OCI-LY7 (cell line): ENCODE data around the gene PTPRF. TPM values are rescaled to one million over a fixed set of nuclear protein-coding genes. Genes with fewer than 3 reads are reported as not detected.
"Not testable (repeated sequence)": the region's sequence is repeated elsewhere in the genome, so short reads cannot be mapped to it uniquely, and the experiment has no call there.

Source experiments
- BruUV-seq: library from RNA; stranded (reverse); fragments of 400-500 nt; replicated peaks from 2 replicates; lab custom pipeline; 2021; lab: Mats Ljungman, UMichigan
- CTCF ChIA-PET: fragments of 300-600 bp; sonication (Branson Sonifier 250); formaldehyde crosslinking; loops from one replicate; lab custom pipeline; 2022; ENCODE audit warnings: antibody characterized with exemption; ENCODE audit not compliant: unreplicated experiment; lab: Charles Lee
- POLR2A ChIA-PET: fragments of 300-600 bp; sonication (Branson Sonifier 250); formaldehyde crosslinking; loops from one replicate; lab custom pipeline; 2022; ENCODE audit warnings: antibody characterized with exemption; lab: Charles Lee
- DNase-seq: peaks from one replicate; pipeline ENCODE4 v3.0.0-alpha.2; 2015; ENCODE audit warnings: low spot score
- H2AFZ ChIP-seq: fragments of 200-600 bp; sonication (generic), shearing (Covaris generic); 2 replicates; pipeline ENCODE4 v1.6.1; 2014; ENCODE audit warnings: mild to moderate bottlenecking, antibody characterized with exemption, low read length, moderate library complexity
- H3K27ac ChIP-seq: fragments of 200-600 bp; sonication (generic); 2 replicates; pipeline ENCODE4 v1.5.1; 2014; ENCODE audit warnings: mixed run types, low read depth, mild to moderate bottlenecking, moderate library complexity, low read length, inconsistent platforms; ENCODE audit not compliant: poor library complexity, severe bottlenecking
- H3K36me3 ChIP-seq: fragments of 200-600 bp; sonication (generic); 2 replicates; pipeline ENCODE4 v1.6.1; 2014; ENCODE audit warnings: mild to moderate bottlenecking, antibody characterized with exemption, low read length, moderate library complexity, mixed read lengths; ENCODE audit not compliant: insufficient read depth
- H3K4me1 ChIP-seq: fragments of 200-600 bp; sonication (generic); 2 replicates; pipeline ENCODE4 v1.5.1; 2014; ENCODE audit warnings: mild to moderate bottlenecking, low read length; ENCODE audit not compliant: insufficient read depth, poor library complexity, severe bottlenecking
- H3K4me2 ChIP-seq: fragments of 200-600 bp; sonication (generic); 2 replicates; pipeline ENCODE4 v1.6.1; 2014; ENCODE audit warnings: mild to moderate bottlenecking, low read length
- H3K4me3 ChIP-seq: fragments of 200-600 bp; sonication (generic); 2 replicates; pipeline ENCODE4 v1.5.1; 2014; ENCODE audit warnings: mild to moderate bottlenecking, low read depth, low read length; ENCODE audit not compliant: poor library complexity, severe bottlenecking
- H3K79me2 ChIP-seq: fragments of 200-600 bp; sonication (generic); 2 replicates; pipeline ENCODE4 v1.6.1; 2016; ENCODE audit warnings: low read depth, mild to moderate bottlenecking, low read length, moderate library complexity, mixed read lengths; ENCODE audit not compliant: insufficient read depth
- H3K9me2 ChIP-seq: fragments of 200-600 bp; sonication (generic); 2 replicates; pipeline ENCODE4 v1.6.1; 2016; ENCODE audit warnings: mild to moderate bottlenecking, low read length, mixed read lengths; ENCODE audit not compliant: insufficient read depth
- H3K9me3 ChIP-seq: fragments of 200-600 bp; sonication (generic); 2 replicates; pipeline ENCODE4 v1.6.1; 2014; ENCODE audit warnings: mild to moderate bottlenecking, mixed run types, low read length, mixed read lengths
- H4K20me1 ChIP-seq: fragments of 200-600 bp; sonication (generic); 2 replicates; pipeline ENCODE4 v1.6.1; 2014; ENCODE audit warnings: mild to moderate bottlenecking, antibody characterized with exemption, low read length, moderate library complexity, mixed read lengths; ENCODE audit not compliant: insufficient read depth
- CTCF ChIP-seq: fragments of 200-600 bp; sonication (generic); conservative IDR thresholded peaks from 2 replicates; pipeline ENCODE4 v1.5.1; 2014; ENCODE audit warnings: mild to moderate bottlenecking, antibody characterized with exemption, low read length, moderate library complexity, mixed read lengths
- EZH2phosphoT487 ChIP-seq: fragments of 200-600 bp; sonication (generic); IDR thresholded peaks from 2 replicates; pipeline ENCODE4 v1.6.1; 2018; ENCODE audit warnings: low read depth, borderline replicate concordance, mild to moderate bottlenecking, mixed run types, antibody characterized with exemption, low read length, moderate library complexity, mixed read lengths
- intact Hi-C: fragments of 100-400 bp; cut with micrococcal nuclease; formaldehyde crosslinking; loops from one replicate; pipeline ENCODE4 v1.10.0; 2022; ENCODE audit not compliant: unreplicated experiment
- total RNA-seq, 2 experiments: library from RNA; depleted of rRNA in 1 of 2; stranded (reverse); fragments of >200 nt in 1 of 2; shearing (Covaris generic) in 1 of 2; gene quantifications; 2 replicates each; pipeline ENCODE4 v1.2.3, GENCODE V29; 2014 to 2022

PTPRF gene
- total RNA-seq, 2 experiments from 2014 or later, result 0.06 to 0.48 TPM

GRCh38 chr1:43639976-43640794 is 109.5 kb downstream of the PTPRF start:
- Histone ChIP-seq H3K9me2 (no peaks in the 10 kb centered on the region), H3K4me1 (no peaks in the 10 kb centered on the region), H3K79me2 (no peaks in the 10 kb centered on the region), H3K36me3 (no peaks in the 10 kb centered on the region), H3K4me2 (no peak overlapping the region), H2AFZ (no peak overlapping the region), H4K20me1 (no peaks in the 10 kb centered on the region), H3K9me3 (no peaks in the 10 kb centered on the region), H3K27ac (no peak overlapping the region), H3K4me3 (no peak overlapping the region)
- no TSS peak for BruUV-seq
- CTCF ChIA-PET, result no interaction called here
- no peak for TF ChIP-seq CTCF
- DNase-seq, result no peak
- intact Hi-C loops, result no loop called here
- POLR2A ChIA-PET, result interaction anchor here (0.5 to 0.7 kb wide), 2 partner anchors 9 to 264 kb away, joined by 3 to 4 read pairs; no protein-coding TSS in a partner anchor

DNA sequence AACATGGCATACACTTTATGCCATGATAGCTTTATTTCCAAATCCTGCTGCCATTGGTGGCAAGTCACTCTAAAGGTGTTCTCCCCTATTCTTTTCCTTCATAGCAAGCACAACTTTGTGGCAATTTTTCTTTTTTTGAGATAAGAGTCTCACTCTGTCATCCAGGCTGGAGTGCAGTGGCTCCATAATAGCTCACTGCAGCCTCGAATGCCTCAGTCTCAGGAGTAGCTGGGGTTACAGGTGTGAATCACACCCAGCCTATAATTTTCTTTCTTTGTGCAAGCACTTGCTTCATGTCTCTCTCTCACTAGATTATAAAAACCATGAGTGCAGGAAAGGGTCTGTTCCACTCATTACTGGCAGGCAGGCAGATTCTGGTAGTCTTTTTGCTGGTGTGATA is 113.9 kb downstream of the PTPRF start:
- H3K9me3 ChIP-seq, result no peaks in the 10 kb centered on the region
- no peak overlapping the region for H3K27ac ChIP-seq
- no peak overlapping the region for H3K4me2 ChIP-seq
- H3K79me2 ChIP-seq, result no peaks in the 10 kb centered on the region
- H3K4me1 ChIP-seq, result peaks cover 3% of the 10 kb centered on the region
- no TSS peak for BruUV-seq
- H2AFZ ChIP-seq, result no peak overlapping the region
- H4K20me1 ChIP-seq, result no peaks in the 10 kb centered on the region
- no peaks in the 10 kb centered on the region for H3K9me2 ChIP-seq
- DNase-seq, result no peak
- intact Hi-C loops, result no loop called here
- ChIA-PET POLR2A (no interaction called here), CTCF (no interaction called here)
- TF ChIP-seq CTCF (no peak), EZH2phosphoT487 (no peak)
- no peaks in the 10 kb centered on the region for H3K36me3 ChIP-seq
- H3K4me3 ChIP-seq, result no peak overlapping the region

DNA sequence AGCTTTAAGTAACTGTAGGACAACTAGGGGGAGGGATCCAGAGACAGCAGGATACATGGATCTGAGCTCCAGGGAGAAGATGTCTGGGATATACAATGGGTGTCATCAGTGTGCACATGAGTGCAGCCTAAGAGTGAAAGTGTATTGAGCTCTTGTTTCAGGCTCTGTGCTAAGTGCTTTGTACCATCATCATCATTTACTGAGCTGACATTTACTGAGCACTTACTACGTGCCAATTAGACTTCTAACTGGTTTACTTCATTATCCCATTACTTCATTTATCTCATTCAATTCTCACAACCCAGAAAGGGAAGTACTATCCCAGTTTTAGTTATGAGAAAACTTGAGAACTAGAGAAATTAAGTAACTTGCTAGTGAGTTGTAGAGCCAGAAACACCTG is 114.8 kb downstream of the PTPRF start:
- no peak for TF ChIP-seq CTCF
- no peak for TF ChIP-seq EZH2phosphoT487
- no peak overlapping the region for H3K4me2 ChIP-seq
- POLR2A ChIA-PET, result interaction anchor here (0.6 to 1.1 kb wide), 3 partner anchors 10 to 825 kb away, joined by 3 to 7 read pairs (median 5); no protein-coding TSS in a partner anchor
- no peak overlapping the region for H2AFZ ChIP-seq
- intact Hi-C loops, result no loop called here
- H3K4me1 ChIP-seq, result peaks cover 3% of the 10 kb centered on the region
- peaks cover 1% of the 10 kb centered on the region; the same call in 1 of the 2 replicates for H3K79me2 ChIP-seq
- no peak overlapping the region for H3K4me3 ChIP-seq
- CTCF ChIA-PET, result no interaction called here
- H3K27ac ChIP-seq, result no peak overlapping the region
- no peaks in the 10 kb centered on the region for H4K20me1 ChIP-seq
- no peaks in the 10 kb centered on the region for H3K9me2 ChIP-seq
- no TSS peak for BruUV-seq
- DNase-seq, result no peak
- no peaks in the 10 kb centered on the region for H3K9me3 ChIP-seq
- no peaks in the 10 kb centered on the region for H3K36me3 ChIP-seq

DNA sequence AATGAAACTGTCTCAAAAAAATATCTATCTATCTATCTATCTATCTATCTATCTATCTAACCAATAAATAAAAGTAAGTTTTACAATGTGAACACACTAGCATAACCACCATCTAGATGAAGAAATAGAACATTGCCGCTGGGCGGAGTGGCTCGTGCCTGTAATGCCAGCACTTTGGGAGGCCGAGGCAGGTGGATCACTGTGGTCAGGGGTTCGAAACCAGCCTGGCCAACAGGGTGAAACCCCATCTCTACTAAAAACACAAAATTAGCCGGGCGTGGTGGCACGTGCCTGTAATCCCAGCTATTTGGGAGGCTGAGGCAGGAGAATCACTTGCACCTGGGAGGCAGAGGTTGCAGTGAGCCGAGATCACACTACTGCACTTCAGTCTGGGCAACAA is 116.6 kb downstream of the PTPRF start:
- DNase-seq, H2AFZ ChIP-seq, intact Hi-C loops, H4K20me1 ChIP-seq, H3K4me2 ChIP-seq, BruUV-seq, H3K9me3 ChIP-seq, CTCF ChIA-PET, H3K9me2 ChIP-seq, H3K27ac ChIP-seq, H3K36me3 ChIP-seq, H3K4me3 ChIP-seq: not testable (repeated sequence)
- H3K79me2 ChIP-seq, result peaks cover 20% of the 10 kb centered on the region
- POLR2A ChIA-PET, result interaction anchor here (0.7 kb wide), 2 partner anchors 300 to 385 kb away, joined by 3 read pairs; no protein-coding TSS in a partner anchor
- peaks cover 15% of the 10 kb centered on the region for H3K4me1 ChIP-seq
